Measurements from ENCODE around the gene GPC3.

DNA sequence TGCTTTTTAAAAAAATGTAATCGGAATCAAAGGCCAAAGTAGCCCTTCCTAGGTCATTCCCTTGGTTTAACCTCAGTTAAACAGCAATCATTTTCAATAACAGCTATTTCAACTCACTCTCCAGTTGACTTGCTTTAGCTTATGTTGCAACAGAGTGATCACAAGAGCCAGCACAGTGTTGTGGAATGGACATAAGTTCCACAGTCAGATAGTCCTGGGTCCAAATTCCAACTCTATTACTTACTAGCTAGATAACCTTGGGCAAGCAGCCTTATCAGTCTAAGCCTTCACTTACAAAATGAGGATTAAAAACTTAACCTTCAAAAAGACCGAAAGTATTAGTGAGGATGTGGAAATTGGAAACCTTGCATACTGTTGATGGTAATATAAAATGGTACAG lies 9.2 kb upstream of the GPC3 start:
- TF ChIP-seq YY1 (IDR thresholded peaks at IDR 0.05; ENCODE audit: insufficient read depth, insufficient read length) (no peak), ZNF274 (IDR thresholded peaks at IDR 0.05; ENCODE audit: low read depth, low read length) (no peak), SUZ12 (IDR thresholded peaks at IDR 0.05; ENCODE audit: extremely low read depth, insufficient read depth, insufficient read length) (no peak)
